CD4-positive, alpha-beta T cell treated with Interleukin-17A for 4 hours (primary cell): ENCODE results near the gene SIN3A.
A peak's percentile ranks its signal among the peaks of the same experiment; 100 is the strongest.
"Not testable (repeated sequence)": the region's sequence is repeated elsewhere in the genome, so short reads cannot be mapped to it uniquely, and the experiment has no call there.

ENCODE experiments used
- DNase-seq: peaks from one replicate; pipeline ENCODE4 v3.0.0-alpha.2; 2020; ENCODE audit warnings: mixed read lengths

The SIN3A gene

GRCh38 chr15:75451674-75452363 is at the start of gene SIN3A:
TSS of gene SIN3A (minus strand) at chr15:75451690. CDS start at chr15:75430375, 21,315 bp downstream.
- DNase-seq, result peak; percentile 100

GRCh38 chr15:75493732-75494131 is 42.2 kb upstream of the SIN3A start:
- no peak for DNase-seq

GRCh38 chr15:75483961-75484360 is 32.5 kb upstream of the SIN3A start:
- DNase-seq, result no peak

- DNase-seq, result not testable (repeated sequence)
Measured at GRCh38 chr15:75483556-75483955, 32.1 kb upstream of the SIN3A start.

GRCh38 chr15:75483106-75483505 is 31.6 kb upstream of the SIN3A start:
- DNase-seq, result no peak

- DNase-seq, result not testable (repeated sequence)
Measured at GRCh38 chr15:75480463-75480862, 29.0 kb upstream of the SIN3A start.

GRCh38 chr15:75479670-75480069 is 28.2 kb upstream of the SIN3A start:
- no peak for DNase-seq

- DNase-seq, result not testable (repeated sequence)
Measured at GRCh38 chr15:75477094-75477493, 25.6 kb upstream of the SIN3A start.

GRCh38 chr15:75468913-75469598 is 17.6 kb upstream of the SIN3A start:
- DNase-seq, result no peak

GRCh38 chr15:75460646-75461045 is 9.2 kb upstream of the SIN3A start:
- DNase-seq, result no peak

- DNase-seq, result no peak
Measured at GRCh38 chr15:75459581-75459980, 8.1 kb upstream of the SIN3A start.

GRCh38 chr15:75456710-75457109 is 5.2 kb upstream of the SIN3A start:
- DNase-seq, result no peak

GRCh38 chr15:75455982-75456531 is 4.6 kb upstream of the SIN3A start:
- DNase-seq, result peak; percentile 65

- peak; percentile 94 for DNase-seq
Measured at GRCh38 chr15:75455424-75455981, 4.0 kb upstream of the SIN3A start.

GRCh38 chr15:75454471-75455378 is 3.2 kb upstream of the SIN3A start:
- peak; percentile 85 for DNase-seq

- peak; percentile 98 for DNase-seq
Measured at GRCh38 chr15:75453703-75454470, 2.4 kb upstream of the SIN3A start.

GRCh38 chr15:75452865-75453702 is 1.6 kb upstream of the SIN3A start:
- DNase-seq, result peak; percentile 55

- DNase-seq, result peak; percentile 83
Measured at GRCh38 chr15:75452364-75452864, 924 bp upstream of the SIN3A start.

- no peak for DNase-seq
Measured at GRCh38 chr15:75451202-75451673, 252 bp downstream of the SIN3A start.
